AG10803 (cell line): ENCODE results near the gene FANCE.

ENCODE experiments used
- DNase-seq: peaks from one replicate; pipeline ENCODE4 v3.0.0; 2010; ENCODE audit warnings: low read depth
- H3K4me3 ChIP-seq: 2 replicates; pipeline ENCODE4 v1.5.1; 2011; ENCODE audit warnings: mild to moderate bottlenecking, low read length, control low read depth
- TF ChIP-seq, protein P1 (sequence below): conservative IDR thresholded peaks from 2 replicates; pipeline ENCODE4 v1.5.1; 2011; ENCODE audit warnings: mild to moderate bottlenecking, low read length, control low read depth, inconsistent platforms

The FANCE gene

DNA sequence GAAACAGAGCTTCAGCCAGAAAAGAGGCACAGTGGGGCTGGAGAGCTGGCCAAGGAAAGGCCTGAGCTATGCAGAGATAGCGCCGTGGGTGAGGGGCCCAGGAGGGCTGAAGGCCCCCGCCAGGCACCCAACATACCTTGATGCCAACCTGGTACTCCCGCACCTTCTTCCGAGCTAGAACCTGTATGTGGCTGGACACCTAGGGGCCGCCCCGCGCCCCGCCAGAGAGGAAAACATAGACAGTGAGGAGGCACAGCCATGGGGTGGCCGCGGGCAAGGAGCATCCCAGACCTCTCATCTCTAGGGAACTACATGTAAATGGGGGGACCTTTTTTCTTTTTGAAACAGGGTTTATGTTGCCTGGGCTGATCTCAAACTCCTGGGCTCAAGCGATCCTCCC lies 28.0 kb downstream of the FANCE start:
- TF ChIP-seq, protein P1, sequence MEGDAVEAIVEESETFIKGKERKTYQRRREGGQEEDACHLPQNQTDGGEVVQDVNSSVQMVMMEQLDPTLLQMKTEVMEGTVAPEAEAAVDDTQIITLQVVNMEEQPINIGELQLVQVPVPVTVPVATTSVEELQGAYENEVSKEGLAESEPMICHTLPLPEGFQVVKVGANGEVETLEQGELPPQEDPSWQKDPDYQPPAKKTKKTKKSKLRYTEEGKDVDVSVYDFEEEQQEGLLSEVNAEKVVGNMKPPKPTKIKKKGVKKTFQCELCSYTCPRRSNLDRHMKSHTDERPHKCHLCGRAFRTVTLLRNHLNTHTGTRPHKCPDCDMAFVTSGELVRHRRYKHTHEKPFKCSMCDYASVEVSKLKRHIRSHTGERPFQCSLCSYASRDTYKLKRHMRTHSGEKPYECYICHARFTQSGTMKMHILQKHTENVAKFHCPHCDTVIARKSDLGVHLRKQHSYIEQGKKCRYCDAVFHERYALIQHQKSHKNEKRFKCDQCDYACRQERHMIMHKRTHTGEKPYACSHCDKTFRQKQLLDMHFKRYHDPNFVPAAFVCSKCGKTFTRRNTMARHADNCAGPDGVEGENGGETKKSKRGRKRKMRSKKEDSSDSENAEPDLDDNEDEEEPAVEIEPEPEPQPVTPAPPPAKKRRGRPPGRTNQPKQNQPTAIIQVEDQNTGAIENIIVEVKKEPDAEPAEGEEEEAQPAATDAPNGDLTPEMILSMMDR = no peak
- no peak for DNase-seq
- no peak overlapping the region for H3K4me3 ChIP-seq

DNA sequence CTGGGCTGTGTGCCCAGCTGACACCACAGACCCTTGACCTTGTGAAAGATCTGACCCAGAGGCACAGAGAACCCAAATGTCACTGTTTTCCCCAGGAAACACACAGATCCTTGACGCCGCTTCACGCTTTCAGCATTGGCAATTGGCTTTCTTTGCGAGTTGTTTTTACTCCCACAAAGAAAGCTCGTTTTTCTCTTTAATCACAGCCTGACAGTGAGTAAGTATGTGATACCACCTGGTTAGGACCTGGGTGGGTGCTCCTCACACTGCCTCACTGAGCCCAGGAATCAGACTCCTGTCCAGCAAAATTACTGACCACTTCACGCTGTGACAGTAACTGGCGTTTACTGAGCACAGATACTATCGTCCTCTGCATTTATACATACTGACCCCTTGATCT lies 29.1 kb downstream of the FANCE start:
- DNase-seq = no peak
- TF ChIP-seq, protein P1 = no peak
- no peak overlapping the region for H3K4me3 ChIP-seq

DNA sequence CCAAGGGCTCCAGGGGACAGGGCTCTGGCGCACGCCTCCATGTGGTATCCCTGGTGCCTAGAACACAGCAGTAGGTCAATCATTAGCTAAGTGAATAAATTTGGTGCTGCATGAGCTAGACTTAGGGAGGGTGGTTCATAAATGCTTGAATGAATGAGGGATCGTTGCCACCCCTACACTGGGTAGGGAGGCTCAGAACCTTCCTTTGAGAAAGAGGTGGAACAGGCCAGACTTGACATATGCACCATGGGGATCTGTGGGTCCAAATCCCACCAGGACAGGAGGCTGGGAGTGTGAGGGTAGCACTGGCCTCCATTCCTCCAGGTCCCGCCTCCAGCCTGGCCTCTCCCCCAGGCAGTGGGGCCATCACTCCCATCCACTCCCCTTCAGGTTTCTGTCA lies 30.9 kb downstream of the FANCE start:
- DNase-seq = no peak
- no peak overlapping the region for H3K4me3 ChIP-seq
- TF ChIP-seq, protein P1 = no peak

DNA sequence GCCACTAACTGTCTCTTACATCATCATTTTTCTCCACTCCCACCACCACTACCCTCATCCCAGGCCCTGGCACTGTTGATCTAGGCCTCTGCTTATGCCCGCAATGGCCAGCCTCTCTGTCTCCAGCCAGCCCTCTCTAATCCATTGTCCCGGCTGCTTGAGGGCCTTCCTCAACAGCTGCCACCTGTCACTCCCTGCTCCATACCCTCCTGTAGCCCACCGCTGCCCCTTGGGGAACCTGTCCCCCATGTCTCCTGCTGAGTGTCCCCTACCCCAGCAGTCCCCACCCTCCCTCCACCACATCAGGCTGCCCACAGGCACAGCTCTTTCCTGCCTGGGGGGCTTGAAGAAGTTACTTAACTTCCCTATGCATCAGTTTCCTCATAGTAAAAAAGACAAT lies 31.4 kb downstream of the FANCE start:
- H3K4me3 ChIP-seq = no peak overlapping the region
- no peak for DNase-seq
- TF ChIP-seq, protein P1 = no peak

DNA sequence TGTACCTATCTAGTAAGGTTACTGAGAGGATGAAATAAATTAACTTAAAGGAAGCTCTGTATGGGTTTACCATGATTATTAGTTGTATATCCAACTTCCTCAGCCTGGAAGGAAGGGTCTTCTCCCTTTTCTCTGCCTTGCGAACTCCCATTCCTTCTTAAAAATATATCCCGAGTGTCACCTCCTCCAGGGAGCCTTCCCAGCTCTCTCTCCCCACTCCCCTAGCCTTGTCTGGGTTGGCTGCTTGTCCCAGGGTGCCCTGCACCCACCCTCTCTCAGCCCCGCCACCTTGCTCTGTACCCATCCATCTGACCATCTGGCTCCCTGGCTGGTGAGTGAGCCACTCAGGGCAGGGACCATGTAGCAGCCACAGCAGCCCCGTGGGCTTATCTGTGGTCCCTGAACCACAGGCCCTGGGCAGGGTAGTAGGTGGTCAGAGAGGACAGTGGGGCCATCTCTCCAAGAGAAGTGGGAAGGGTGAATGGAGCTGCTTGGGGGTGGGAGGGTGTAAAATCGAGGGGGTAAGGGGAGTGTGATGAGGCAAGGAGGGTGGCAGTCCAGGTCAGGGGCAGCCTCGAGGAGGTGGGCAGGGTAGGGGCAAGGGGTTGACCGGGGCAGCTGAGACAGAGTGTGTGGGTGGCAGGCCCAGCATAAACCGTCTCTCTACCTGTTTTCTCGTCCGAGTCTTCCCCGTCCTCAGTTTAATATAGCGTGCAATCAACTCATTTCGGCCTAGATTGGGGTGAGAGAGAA lies 31.9 kb downstream of the FANCE start:
- DNase-seq = no peak
- TF ChIP-seq, protein P1 = no peak
- H3K4me3 ChIP-seq = no peak overlapping the region

DNA sequence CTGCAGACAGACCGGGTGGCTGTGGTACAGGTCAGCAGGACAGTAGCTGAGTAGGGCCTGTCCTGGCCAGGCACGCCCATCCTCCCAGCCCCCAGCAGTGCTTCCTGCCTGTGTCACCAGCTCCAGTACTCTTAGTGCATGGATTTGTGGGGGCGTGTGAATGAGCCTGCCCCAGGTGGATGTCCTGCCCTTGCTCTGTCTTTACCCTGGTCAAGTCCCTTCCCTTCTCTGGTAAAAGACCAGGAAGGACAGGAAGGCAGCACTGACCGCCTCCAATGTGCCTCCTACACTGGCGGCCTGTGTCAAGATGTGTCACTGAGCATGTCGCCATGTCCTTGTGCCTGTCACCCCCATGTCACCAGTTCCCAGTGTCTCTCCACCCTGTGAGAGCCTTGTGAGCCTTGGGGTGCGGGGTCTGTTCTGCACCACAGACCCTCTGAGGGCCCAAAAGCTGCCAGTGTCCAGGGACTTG lies 32.8 kb downstream of the FANCE start:
- DNase-seq = peak; percentile 20
- TF ChIP-seq, protein P1 = no peak
- no peak overlapping the region for H3K4me3 ChIP-seq

DNA sequence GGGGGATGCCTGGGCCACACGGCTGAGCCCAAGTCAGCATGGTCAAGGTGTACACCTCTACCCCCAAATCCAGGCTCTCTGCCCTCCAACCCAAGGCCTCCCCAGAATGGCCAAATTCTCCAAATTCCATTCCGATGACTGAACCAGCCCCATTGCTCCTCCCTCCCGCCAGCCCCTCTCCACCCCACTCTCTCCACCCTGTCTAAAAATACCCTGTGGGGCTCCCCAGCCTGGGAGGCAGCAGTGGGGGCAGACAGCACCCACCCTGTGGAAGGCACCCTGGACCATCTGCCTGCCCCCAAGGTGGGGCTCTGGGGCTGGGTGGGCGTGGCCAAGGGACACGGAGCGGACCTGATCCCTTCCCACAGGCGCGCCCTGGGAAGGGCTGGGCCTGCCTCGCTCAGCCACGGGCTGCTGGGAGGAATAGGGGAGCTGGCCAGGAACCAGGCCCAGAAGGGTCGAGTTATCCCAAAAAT lies 33.3 kb downstream of the FANCE start:
- TF ChIP-seq, protein P1 = no peak
- no peak overlapping the region for H3K4me3 ChIP-seq
- DNase-seq = peak; percentile 64
